Neural progenitor cell (in vitro differentiated cells): ENCODE data around the gene KRTDAP.

Experiments used
- CTCF ChIP-seq: fragments of 200-600 bp; sonication (generic); IDR thresholded peaks from 2 replicates; pipeline ENCODE4 v1.5.1; 2017; ENCODE audit warnings: antibody characterized with exemption, mild to moderate bottlenecking
- EZH2 ChIP-seq: fragments of 200-600 bp; sonication (generic); IDR thresholded peaks from 2 replicates; pipeline ENCODE4 v1.6.1; 2017; ENCODE audit warnings: antibody characterized with exemption, mild to moderate bottlenecking, moderate library complexity

GRCh38 chr19:35488677-35489076 is 1.6 kb downstream of the KRTDAP start:
- TF ChIP-seq CTCF: no peak
- no peak for TF ChIP-seq EZH2
